Activated CD8-positive, alpha-beta T cell treated with anti-CD3 and anti-CD28 coated beads for 36 hours (primary cell): ENCODE measurements around the gene NELFB. TPM values are rescaled to one million over a fixed set of nuclear protein-coding genes. Genes with fewer than 3 reads are reported as not detected.

Experiments used
- ATAC-seq: fragments of 200-7000 bp; cut with Tn5 transposase; one replicate; pipeline ENCODE4 v1.10.0; 2021; ENCODE audit warnings: mild to moderate bottlenecking, moderate library complexity
- CTCF ChIA-PET: fragments of 350-600 bp; sonication (Branson Sonifier 250); formaldehyde crosslinking; loops from one replicate; lab custom pipeline; 2021; ENCODE audit warnings: antibody characterized with exemption; lab: Charles Lee
- POLR2A ChIA-PET: fragments of 350-600 bp; sonication (Branson Sonifier 250); formaldehyde crosslinking; loops from one replicate; lab custom pipeline; 2021; ENCODE audit warnings: antibody characterized with exemption; lab: Charles Lee
- DNase-seq: peaks from one replicate; pipeline ENCODE4 v3.0.0-alpha.2; 2020
- H3K27ac Mint-ChIP-seq: one replicate; pipeline ENCODE4 v1.8.0; 2021; ENCODE audit warnings: mild to moderate bottlenecking, mixed read lengths
- H3K27me3 Mint-ChIP-seq: one replicate; pipeline ENCODE4 v1.8.0; 2021; ENCODE audit warnings: mixed read lengths
- H3K36me3 Mint-ChIP-seq: one replicate; pipeline ENCODE4 v1.8.0; 2021; ENCODE audit warnings: low read depth, mixed read lengths
- H3K4me1 Mint-ChIP-seq: one replicate; pipeline ENCODE4 v1.8.0; 2021; ENCODE audit warnings: low read depth, mixed read lengths
- H3K4me3 Mint-ChIP-seq: one replicate; pipeline ENCODE4 v1.8.0; 2021; ENCODE audit warnings: mild to moderate bottlenecking, moderate library complexity, mixed read lengths
- H3K9me3 Mint-ChIP-seq: one replicate; pipeline ENCODE4 v1.8.0; 2021; ENCODE audit warnings: mixed read lengths
- CTCF ChIP-seq: fragments of 200-600 bp; IDR thresholded peaks from one replicate; pipeline ENCODE4 v1.8.0; 2022; ENCODE audit warnings: antibody characterized with exemption, mild to moderate bottlenecking
- intact Hi-C: fragments of 100-400 bp; cut with micrococcal nuclease; formaldehyde crosslinking; loops from one replicate; pipeline ENCODE4 v1.10.0; 2022
- total RNA-seq, 2 experiments: library from RNA; stranded (reverse); gene quantifications; one replicate each; pipeline ENCODE4 v1.2.3, GENCODE V29; 2021

NELFB gene
- total RNA-seq, 2 experiments from 2014 or later: 50.9 to 54.3 TPM

GRCh38 chr9:137250329-137251193 is 4.6 kb upstream of the NELFB start:
- POLR2A ChIA-PET: interaction anchor here (0.6 to 7.2 kb wide), 4 partner anchors 10 to 87 kb away, joined by 3 to 113 read pairs (median 6); partner anchors contain the start of gene TUBB4B
- ATAC-seq: no peak

GRCh38 chr9:137251194-137251461 is 4.0 kb upstream of the NELFB start, which contains the start of gene STPG3:
Gene STPG3 (plus strand): TSS chr9:137251286. CDS start chr9:137251287, 1 bp downstream.
- Mint-ChIP-seq H3K4me3 (no peak within 1 kb of the TSS), H3K27ac (no peak within 1 kb of the TSS), H3K9me3 (no peaks in the 10 kb centered on the region), H3K27me3 (no peaks in the 10 kb centered on the region), H3K4me1 (peaks cover 4% of the 10 kb centered on the region), H3K36me3 (peaks cover under 1% of the 10 kb centered on the region)
- DNase-seq (no peak), ATAC-seq (no peak)
- TF ChIP-seq CTCF: no peak
- ChIA-PET CTCF (no interaction called here), POLR2A (interaction anchor here (0.6 to 7.2 kb wide), 2 partner anchors 10 to 88 kb away, joined by 3 to 113 read pairs; partner anchors contain the start of gene TUBB4B)
- intact Hi-C loops: no loop called here

More at GRCh38 chr9:137250329-137251193, 4.6 kb upstream of the NELFB start:
- Mint-ChIP-seq H3K36me3 (no peaks in the 10 kb centered on the region), H3K9me3 (no peaks in the 10 kb centered on the region), H3K4me1 (peaks cover 3% of the 10 kb centered on the region), H3K27ac (no peak overlapping the region), H3K27me3 (no peaks in the 10 kb centered on the region), H3K4me3 (no peak overlapping the region)
- no peak for DNase-seq
- no peak for TF ChIP-seq CTCF
- CTCF ChIA-PET: no interaction called here
- intact Hi-C loops: no loop called here

GRCh38 chr9:137251490-137252268 is 3.4 kb upstream of the NELFB start:
- peaks cover 6% of the 10 kb centered on the region for H3K36me3 Mint-ChIP-seq
- H3K27ac Mint-ChIP-seq: no peak overlapping the region
- DNase-seq (no peak), ATAC-seq (no peak)
- CTCF ChIA-PET: no interaction called here
- H3K4me1 Mint-ChIP-seq: peaks cover 10% of the 10 kb centered on the region
- intact Hi-C loops: no loop called here
- no peak for TF ChIP-seq CTCF
- no peaks in the 10 kb centered on the region for H3K27me3 Mint-ChIP-seq
- no peak overlapping the region for H3K4me3 Mint-ChIP-seq
- POLR2A ChIA-PET: interaction anchor here (0.6 to 7.2 kb wide), 2 partner anchors 11 to 88 kb away, joined by 3 to 113 read pairs; partner anchors contain the start of gene TUBB4B
- H3K9me3 Mint-ChIP-seq: no peaks in the 10 kb centered on the region

GRCh38 chr9:137252555-137253506 is 2.3 kb upstream of the NELFB start:
- H3K27ac Mint-ChIP-seq: no peak overlapping the region
- ChIA-PET CTCF (interaction anchor here (1.0 to 2.5 kb wide), 2 partner anchors 16 to 26 kb away, joined by 3 to 19 read pairs; partner anchors contain the start of gene RNF224), POLR2A (interaction anchor here (7.2 kb wide), 1 partner anchor 12 kb away, joined by 113 read pairs; the partner anchor contains the start of gene TUBB4B)
- no peaks in the 10 kb centered on the region for H3K9me3 Mint-ChIP-seq
- H3K4me1 Mint-ChIP-seq: peaks cover 14% of the 10 kb centered on the region
- DNase-seq (no peak), ATAC-seq (no peak)
- no peak overlapping the region for H3K4me3 Mint-ChIP-seq
- no peaks in the 10 kb centered on the region for H3K27me3 Mint-ChIP-seq
- peaks cover 10% of the 10 kb centered on the region for H3K36me3 Mint-ChIP-seq
- intact Hi-C loops: no loop called here
- no peak for TF ChIP-seq CTCF
